ENCODE data around the gene SLCO4A1.

The SLCO4A1 gene

DNA sequence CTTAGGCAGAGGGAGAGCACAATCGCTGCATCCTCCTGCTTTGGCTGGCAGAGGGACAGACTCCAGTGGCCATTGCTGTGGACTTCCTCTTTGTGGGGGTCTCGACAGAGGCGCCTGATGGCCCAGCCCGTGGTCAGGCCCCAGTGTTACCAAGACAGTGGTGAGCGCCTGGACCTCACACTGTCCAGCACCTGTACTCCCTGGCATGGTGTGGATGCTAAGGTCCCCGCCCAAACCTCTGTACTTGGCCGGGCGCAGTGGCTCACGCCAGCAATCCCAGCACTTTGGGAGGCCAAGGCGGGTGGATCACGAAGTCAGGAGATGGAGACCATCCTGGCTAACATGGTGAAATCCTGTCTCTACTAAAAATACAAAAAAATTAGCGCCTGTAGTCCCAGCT, 64.0 kb downstream of the SLCO4A1 start:
- no peak for TF ChIP-seq ZFX (IDR thresholded peaks at IDR 0.05; ENCODE audit: borderline replicate concordance)
- no peak overlapping the region for H3K27ac ChIP-seq

DNA sequence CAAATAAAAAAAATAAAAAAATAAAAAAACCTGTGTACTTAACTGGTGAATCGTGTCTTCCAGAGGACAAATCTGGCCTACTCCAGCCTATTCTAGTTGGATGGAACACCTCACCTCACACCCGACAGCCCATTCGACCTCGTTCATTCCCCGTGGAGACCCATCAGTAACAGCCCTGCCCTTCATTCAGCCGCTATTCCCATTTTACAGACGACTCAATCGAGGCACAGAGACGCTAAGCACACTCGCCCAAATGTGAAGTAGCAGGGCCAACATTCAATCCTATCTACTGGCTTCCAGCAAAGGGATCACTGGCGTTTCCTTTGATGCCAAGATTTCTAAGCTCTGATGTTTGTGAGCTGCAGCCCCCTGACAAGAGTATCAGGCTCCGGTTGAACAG, 64.6 kb downstream of the SLCO4A1 start:
- H3K27ac ChIP-seq: no peak overlapping the region
- TF ChIP-seq, protein P1, sequence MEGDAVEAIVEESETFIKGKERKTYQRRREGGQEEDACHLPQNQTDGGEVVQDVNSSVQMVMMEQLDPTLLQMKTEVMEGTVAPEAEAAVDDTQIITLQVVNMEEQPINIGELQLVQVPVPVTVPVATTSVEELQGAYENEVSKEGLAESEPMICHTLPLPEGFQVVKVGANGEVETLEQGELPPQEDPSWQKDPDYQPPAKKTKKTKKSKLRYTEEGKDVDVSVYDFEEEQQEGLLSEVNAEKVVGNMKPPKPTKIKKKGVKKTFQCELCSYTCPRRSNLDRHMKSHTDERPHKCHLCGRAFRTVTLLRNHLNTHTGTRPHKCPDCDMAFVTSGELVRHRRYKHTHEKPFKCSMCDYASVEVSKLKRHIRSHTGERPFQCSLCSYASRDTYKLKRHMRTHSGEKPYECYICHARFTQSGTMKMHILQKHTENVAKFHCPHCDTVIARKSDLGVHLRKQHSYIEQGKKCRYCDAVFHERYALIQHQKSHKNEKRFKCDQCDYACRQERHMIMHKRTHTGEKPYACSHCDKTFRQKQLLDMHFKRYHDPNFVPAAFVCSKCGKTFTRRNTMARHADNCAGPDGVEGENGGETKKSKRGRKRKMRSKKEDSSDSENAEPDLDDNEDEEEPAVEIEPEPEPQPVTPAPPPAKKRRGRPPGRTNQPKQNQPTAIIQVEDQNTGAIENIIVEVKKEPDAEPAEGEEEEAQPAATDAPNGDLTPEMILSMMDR (IDR thresholded peaks at IDR 0.05): no peak
- no peak for TF ChIP-seq ZFX (IDR thresholded peaks at IDR 0.05; ENCODE audit: borderline replicate concordance)

DNA sequence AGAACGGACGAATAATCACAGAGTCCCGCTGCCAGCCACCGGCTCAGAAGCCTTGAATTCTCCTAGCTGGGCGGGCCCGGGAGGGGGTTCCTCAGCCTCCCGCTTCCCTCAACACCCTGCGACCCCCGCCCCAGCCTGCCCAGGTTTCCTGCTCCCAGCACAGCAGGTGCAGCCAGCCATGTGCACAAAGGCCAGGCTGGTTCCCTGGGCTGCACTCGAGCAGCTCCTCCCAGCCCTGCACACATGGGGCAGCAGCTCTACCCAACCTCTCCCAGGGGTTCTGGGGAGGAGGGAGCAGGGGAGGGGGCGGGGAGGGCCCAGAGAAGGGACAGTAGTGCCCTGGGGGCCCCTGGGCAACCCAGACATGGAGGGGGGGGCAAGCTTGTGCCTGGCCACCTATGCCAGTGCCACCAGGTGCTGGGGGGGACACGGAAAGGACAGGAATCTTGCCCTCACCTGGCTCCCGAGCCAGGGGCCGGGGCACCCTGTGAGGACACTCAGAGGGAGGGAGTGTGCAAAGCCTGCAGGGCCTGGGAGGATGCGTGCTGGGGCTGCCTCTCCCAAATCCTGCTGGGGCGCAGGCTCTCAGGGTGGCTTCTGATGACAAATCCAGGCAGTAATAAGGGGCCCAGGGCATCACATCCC, 65.1 kb downstream of the SLCO4A1 start:
- TF ChIP-seq ZFX (IDR thresholded peaks at IDR 0.05; ENCODE audit: borderline replicate concordance): no peak
- TF ChIP-seq, protein P1 (IDR thresholded peaks at IDR 0.05): no peak
- H3K27ac ChIP-seq: no peak overlapping the region

DNA sequence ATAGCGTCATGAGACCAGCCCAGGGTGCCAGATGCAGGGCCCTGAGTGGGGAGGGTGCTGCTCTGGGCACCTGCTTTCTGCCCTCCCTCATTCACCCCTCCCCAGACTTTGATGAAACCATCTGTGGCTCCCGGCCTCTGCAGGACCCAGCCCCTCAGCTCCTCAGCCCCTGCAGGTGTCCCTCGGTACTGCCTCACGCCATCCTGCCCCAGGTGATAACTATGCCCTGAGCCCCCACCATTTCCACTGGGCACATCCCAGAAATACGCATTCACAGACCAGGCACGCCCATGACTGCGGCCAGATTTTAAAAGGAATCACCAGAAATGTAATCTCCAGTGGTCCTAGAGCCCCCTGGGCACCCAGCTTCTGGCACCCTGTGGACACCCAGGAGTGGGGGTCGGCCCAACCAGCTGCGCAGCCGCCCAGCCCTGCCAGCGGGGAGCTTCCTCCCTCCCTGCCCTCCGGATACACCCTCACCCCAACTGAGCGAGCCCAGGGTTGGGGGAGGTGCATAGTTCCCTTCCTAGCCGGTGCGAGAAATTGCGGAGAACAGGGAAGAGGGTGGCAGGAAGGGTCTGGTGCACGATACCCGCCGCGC, 65.7 kb downstream of the SLCO4A1 start:
- no peak for TF ChIP-seq ZFX (IDR thresholded peaks at IDR 0.05; ENCODE audit: borderline replicate concordance)
- TF ChIP-seq, protein P1 (IDR thresholded peaks at IDR 0.05): peak; percentile 26
- no peak overlapping the region for H3K27ac ChIP-seq

DNA sequence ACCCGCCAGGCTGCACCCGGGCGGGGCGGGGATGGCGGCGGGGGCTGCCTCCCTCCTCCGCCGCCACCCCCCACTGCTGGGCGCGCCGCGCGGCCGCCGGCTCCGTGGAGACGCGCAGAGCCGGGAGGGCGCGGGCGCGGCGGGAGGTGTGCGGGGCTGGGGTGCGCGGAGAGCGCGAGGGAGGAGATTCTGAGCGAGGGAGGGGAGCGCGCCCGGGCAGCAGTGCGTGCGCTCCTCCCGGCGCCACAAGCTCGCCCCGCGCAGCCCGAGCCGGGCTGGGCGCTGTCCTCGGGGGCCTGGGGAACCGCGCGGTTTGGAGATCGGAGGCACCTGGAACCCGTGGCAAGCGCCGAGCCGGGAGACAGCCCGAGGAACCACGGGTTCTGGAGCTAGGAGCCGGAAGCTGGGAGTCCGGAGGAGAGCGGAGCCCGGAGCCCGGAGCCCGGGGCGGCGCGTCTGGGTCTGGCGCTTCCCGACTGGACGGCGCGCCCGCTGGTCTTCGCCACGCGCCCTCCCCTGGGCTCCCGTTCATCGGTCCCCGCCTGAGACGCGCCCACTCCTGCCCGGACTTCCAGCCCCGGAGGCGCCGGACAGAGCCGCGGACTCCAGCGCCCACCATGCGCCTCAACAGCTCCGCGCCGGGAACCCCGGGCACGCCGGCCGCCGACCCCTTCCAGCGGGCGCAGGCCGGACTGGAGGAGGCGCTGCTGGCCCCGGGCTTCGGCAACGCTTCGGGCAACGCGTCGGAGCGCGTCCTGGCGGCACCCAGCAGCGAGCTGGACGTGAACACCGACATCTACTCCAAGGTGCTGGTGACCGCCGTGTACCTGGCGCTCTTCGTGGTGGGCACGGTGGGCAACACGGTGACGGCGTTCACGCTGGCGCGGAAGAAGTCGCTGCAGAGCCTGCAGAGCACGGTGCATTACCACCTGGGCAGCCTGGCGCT, 66.6 kb downstream of the SLCO4A1 start, which contains the start of gene NTSR1:
TSS of gene NTSR1 (plus strand) at position 246 of the 946 bp plus-strand sequence. CDS start at position 618, 372 bp downstream.
- TF ChIP-seq, protein P1 (IDR thresholded peaks at IDR 0.05): no peak; the same call in 1 of the 2 replicates
- TF ChIP-seq ZFX (IDR thresholded peaks at IDR 0.05; ENCODE audit: borderline replicate concordance): no peak
- H3K27ac ChIP-seq: no peak within 1 kb of the TSS

DNA sequence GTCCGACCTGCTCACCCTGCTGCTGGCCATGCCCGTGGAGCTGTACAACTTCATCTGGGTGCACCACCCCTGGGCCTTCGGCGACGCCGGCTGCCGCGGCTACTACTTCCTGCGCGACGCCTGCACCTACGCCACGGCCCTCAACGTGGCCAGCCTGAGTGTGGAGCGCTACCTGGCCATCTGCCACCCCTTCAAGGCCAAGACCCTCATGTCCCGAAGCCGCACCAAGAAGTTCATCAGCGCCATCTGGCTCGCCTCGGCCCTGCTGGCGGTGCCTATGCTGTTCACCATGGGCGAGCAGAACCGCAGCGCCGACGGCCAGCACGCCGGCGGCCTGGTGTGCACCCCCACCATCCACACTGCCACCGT, 67.2 kb downstream of the SLCO4A1 start:
- TF ChIP-seq, protein P1 (IDR thresholded peaks at IDR 0.05): no peak
- no peak for TF ChIP-seq ZFX (IDR thresholded peaks at IDR 0.05; ENCODE audit: borderline replicate concordance)
- H3K27ac ChIP-seq: no peak overlapping the region

DNA sequence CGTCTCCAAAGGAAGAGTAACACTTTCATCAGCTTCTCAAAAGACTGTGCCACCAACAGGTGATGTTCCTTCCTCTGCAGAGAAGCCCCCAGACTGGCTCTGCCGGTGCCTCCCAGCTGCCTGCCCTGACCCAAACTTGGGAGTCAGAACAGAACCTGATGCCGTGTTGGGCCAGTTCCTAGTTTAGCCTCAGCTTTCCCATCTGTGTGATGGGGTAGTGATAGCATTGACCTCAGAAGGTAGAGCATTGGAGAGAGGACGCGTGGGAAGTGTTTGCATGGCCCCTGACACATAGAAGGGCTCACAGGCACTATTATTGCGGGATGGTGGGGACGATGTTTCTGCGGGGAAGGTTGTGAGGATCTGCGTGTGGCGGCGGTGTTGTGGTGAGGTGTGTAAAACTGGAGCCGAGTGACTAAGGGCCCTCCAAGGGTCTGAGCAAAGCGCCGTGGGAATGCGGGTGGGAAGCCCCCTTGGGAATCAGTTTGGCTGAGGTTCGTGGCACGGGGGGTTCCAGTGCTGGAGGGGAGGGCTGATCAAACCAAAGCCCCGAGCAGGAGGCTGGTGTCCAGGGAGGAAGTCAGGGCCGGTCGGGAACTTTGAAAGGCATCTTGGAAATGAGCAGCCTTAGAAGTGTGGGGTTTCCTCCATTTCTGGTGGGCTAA, 68.0 kb downstream of the SLCO4A1 start:
- H3K27ac ChIP-seq: no peak overlapping the region
- no peak for TF ChIP-seq ZFX (IDR thresholded peaks at IDR 0.05; ENCODE audit: borderline replicate concordance)
- TF ChIP-seq, protein P1 (IDR thresholded peaks at IDR 0.05): no peak
